ENCODE data around the gene NAP1L4. TPM values are rescaled to one million over a fixed set of nuclear protein-coding genes. Genes with fewer than 3 reads are reported as not detected.

NAP1L4 gene
- total RNA-seq, 1 donor from 2014 or later = 156 TPM

DNA sequence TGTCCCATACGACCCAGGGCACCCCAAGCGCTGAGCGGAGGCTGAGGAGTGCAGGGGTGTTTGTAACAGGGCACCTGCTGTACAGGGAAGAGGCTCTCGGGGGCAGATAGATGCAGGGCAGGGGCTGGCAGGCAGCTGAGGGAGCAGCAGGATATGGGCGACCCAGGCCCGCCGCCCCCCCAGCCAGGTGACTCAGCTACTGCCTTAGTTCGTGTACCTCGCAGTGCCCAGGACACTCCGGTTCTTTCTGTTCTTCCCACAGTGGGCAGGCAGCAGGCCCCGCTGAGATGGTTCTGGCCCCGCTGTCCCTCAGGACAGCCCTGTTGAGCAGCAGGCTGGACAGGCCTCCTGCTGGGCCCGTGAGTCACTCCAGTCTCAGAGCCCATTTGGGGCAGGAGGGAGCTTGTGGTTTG lies 79.1 kb downstream of the NAP1L4 start:
- no peak for DNase-seq (ENCODE audit: low read depth)
- H3K4me3 ChIP-seq (ENCODE audit: low read depth, low read length) = no peak overlapping the region
- TF ChIP-seq, protein P1, sequence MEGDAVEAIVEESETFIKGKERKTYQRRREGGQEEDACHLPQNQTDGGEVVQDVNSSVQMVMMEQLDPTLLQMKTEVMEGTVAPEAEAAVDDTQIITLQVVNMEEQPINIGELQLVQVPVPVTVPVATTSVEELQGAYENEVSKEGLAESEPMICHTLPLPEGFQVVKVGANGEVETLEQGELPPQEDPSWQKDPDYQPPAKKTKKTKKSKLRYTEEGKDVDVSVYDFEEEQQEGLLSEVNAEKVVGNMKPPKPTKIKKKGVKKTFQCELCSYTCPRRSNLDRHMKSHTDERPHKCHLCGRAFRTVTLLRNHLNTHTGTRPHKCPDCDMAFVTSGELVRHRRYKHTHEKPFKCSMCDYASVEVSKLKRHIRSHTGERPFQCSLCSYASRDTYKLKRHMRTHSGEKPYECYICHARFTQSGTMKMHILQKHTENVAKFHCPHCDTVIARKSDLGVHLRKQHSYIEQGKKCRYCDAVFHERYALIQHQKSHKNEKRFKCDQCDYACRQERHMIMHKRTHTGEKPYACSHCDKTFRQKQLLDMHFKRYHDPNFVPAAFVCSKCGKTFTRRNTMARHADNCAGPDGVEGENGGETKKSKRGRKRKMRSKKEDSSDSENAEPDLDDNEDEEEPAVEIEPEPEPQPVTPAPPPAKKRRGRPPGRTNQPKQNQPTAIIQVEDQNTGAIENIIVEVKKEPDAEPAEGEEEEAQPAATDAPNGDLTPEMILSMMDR (conservative IDR thresholded peaks at IDR 0.05; ENCODE audit: low read depth, low read length) = no peak

DNA sequence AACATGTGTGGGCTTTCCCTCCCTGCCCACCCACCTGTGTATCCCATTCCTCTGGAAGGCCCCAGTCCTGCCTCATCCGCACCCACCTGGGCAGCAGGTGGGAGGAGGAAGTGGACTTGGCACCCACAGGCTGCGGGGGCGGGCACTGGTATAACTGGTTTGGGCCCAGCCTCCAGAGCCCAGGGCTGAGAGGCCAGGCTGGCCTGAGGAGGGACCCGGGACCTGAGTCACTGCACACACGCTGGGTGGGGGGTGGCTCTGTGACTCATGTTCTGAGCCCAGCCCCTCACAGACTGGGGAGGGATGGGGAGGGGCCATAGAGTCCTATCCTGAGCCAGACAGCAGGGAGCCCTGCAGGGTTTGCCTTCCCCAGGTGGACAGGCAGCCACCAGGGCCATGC lies 79.6 kb downstream of the NAP1L4 start:
- TF ChIP-seq, protein P1 (conservative IDR thresholded peaks at IDR 0.05; ENCODE audit: low read depth, low read length) = no peak

DNA sequence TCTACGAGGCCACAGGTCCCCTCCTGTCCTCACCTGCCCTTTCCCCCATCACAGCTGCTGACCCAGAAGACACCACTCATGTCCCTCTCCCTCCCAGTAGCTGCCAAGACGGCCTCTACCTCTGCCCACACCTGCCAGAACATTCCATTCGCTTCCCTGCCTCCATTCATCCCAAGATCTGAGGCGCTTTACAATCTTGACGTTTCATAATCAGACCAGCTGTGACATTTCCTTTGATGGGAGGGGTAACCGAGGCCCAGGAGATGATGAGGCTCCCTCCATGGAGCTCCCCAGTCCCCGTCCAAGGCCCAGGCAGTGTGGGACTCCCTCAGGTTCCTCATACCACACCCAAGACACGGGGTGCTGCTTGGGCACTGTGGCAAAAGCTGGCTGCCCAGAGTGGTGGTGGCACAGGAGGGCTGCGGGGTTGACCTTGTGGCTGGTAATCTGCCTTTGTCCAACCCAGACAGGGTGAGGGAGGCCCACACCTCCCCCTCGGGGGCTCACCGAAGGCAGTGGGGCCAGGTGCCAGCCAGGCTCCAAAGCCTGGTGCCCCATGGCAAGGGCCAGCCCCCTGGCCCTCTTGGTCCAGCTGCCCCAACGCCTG lies 80.2 kb downstream of the NAP1L4 start:
- TF ChIP-seq, protein P1 (conservative IDR thresholded peaks at IDR 0.05; ENCODE audit: low read depth, low read length) = no peak
- H3K4me3 ChIP-seq (ENCODE audit: low read depth, low read length) = no peak overlapping the region
- no peak for DNase-seq (ENCODE audit: low read depth)

More for the DNA sequence above, 79.6 kb downstream of the NAP1L4 start:
- no peak overlapping the region for H3K4me3 ChIP-seq (ENCODE audit: low read depth, low read length)
- DNase-seq (ENCODE audit: low read depth) = no peak

DNA sequence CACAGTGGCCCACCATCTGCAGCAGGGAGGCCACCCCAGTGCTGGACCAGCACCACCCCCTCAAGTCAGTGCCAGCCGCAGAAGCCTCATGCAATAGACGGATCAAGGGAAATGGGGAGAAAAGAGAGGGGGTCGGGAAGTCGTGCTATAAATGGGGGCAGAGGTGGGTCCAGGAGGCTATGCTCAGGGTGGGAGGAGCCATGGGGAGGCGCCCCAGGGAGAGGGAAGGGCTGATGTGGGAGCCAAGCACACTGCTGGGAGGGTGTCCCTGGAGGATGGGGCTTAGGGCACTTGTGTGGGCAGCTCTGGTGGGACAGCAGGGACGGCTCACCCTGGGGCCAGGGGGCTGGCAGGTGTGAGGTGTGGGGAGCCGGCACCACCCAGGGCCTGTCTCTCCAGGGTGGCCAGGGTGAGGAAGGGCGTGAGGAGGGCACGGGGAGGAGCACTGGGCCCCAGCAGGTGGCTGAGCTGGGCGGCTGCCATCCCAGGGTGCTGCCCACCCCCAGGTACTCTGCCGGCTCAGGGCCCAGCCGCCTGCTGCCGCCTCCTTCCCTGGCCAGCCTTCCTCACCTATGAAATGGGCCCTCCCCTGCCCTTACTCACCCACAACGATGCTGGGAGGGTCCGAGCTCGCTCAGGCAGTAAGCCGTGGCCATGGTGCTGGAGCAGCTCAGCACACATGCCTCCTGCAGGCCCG lies 80.9 kb downstream of the NAP1L4 start:
- no peak overlapping the region for H3K4me3 ChIP-seq (ENCODE audit: low read depth, low read length)
- TF ChIP-seq, protein P1 (conservative IDR thresholded peaks at IDR 0.05; ENCODE audit: low read depth, low read length) = no peak
- no peak for DNase-seq (ENCODE audit: low read depth)

DNA sequence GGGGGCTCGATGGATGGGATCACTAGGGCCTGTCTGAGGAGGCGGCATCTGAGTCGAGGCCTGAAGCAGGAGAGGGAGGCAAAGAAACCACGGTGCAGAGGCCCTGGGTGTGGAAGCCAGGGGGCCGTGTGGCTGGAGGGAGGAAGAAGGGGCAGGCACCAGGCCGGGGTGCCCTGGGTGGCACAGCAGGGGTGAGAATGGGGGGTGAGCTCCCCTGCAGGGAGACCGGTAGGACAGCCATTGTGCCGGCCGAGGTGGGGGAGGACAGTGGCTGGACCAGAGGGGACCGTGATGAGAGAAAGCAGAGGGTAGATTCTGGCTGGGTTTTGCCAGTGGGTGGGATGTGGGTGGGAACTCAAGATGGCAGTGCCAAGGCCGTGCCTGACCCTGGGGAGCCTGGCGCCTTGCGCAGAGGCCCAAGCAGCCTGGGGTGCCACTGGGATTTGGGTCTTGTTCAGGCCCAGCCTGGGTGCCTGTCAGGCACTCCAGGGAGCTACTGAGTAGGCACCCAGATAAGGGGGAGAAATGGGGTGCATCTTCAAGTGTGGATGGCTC lies 81.7 kb downstream of the NAP1L4 start:
- H3K4me3 ChIP-seq (ENCODE audit: low read depth, low read length) = no peak overlapping the region
- no peak for DNase-seq (ENCODE audit: low read depth)
- TF ChIP-seq, protein P1 (conservative IDR thresholded peaks at IDR 0.05; ENCODE audit: low read depth, low read length) = no peak

DNA sequence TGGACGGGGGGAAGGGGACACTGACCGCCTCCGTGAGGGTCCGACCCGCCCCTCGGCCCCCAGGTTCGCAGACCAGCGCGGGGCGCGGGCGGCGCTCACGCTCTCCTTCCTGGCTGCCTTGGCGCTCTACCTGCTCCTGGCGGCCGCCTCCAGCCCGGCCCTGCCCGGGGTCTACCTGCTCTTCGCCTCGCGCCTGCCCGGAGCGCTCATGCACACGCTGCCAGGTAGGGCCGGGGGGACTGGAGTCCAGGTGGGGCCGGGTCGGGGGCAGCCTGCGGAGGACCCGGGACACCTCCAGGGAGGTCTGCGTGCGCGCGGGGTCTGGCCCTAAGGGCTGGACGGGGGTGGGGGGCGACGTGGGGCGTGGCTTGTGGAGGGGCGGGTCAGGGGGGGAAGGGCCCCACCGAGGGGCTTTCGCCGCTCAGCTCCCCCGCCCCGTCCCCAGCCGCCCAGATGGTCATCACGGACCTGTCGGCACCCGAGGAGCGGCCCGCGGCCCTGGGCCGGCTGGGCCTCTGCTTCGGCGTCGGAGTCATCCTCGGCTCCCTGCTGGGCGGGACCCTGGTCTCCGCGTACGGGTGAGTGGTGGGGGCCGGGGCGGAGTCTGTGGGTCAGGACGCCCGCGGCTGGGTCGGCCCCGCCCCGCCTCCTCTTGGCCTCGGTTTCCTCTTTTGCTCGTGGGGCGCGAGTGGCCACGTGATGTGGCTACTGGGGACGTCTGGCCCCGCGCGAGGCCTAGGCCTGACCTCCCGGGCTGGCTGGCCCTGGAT lies 82.8 kb downstream of the NAP1L4 start:
- no peak overlapping the region for H3K4me3 ChIP-seq (ENCODE audit: low read depth, low read length)
- DNase-seq (ENCODE audit: low read depth) = no peak
- TF ChIP-seq, protein P1 (conservative IDR thresholded peaks at IDR 0.05; ENCODE audit: low read depth, low read length) = no peak

All from epithelial cell of proximal tubule (primary cell).